ENCODE results near the gene AFF3. TPM values are rescaled to one million over a fixed set of nuclear protein-coding genes. Genes with fewer than 3 reads are reported as not detected.

The AFF3 gene, protein sequence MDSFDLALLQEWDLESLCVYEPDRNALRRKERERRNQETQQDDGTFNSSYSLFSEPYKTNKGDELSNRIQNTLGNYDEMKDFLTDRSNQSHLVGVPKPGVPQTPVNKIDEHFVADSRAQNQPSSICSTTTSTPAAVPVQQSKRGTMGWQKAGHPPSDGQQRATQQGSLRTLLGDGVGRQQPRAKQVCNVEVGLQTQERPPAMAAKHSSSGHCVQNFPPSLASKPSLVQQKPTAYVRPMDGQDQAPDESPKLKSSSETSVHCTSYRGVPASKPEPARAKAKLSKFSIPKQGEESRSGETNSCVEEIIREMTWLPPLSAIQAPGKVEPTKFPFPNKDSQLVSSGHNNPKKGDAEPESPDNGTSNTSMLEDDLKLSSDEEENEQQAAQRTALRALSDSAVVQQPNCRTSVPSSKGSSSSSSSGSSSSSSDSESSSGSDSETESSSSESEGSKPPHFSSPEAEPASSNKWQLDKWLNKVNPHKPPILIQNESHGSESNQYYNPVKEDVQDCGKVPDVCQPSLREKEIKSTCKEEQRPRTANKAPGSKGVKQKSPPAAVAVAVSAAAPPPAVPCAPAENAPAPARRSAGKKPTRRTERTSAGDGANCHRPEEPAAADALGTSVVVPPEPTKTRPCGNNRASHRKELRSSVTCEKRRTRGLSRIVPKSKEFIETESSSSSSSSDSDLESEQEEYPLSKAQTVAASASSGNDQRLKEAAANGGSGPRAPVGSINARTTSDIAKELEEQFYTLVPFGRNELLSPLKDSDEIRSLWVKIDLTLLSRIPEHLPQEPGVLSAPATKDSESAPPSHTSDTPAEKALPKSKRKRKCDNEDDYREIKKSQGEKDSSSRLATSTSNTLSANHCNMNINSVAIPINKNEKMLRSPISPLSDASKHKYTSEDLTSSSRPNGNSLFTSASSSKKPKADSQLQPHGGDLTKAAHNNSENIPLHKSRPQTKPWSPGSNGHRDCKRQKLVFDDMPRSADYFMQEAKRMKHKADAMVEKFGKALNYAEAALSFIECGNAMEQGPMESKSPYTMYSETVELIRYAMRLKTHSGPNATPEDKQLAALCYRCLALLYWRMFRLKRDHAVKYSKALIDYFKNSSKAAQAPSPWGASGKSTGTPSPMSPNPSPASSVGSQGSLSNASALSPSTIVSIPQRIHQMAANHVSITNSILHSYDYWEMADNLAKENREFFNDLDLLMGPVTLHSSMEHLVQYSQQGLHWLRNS (N-terminal part only)
- 26.3 TPM for total RNA-seq

DNA sequence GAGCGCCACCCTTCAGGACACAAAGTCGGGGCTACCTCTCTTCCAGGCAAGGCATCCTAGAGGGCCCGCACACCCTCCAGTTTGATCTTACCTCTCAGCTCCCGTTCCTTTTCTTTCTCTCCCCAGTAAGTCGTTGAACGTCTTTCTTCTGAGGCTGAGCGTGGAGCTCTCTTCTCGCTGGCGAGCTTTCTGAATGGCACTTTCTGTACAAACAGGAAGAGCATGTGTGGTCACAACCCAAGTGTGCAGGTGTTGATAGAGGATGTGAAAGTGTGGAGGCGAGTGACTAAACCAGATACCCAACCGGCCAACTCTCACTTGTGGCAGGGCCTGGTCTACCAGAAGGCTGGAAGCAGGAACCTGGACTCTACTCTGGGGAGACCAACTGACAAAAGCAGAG is at the start of gene AFF3:
AFF3 (minus strand) TSS at position 198 of the 400 bp plus-strand sequence. CDS start 38,136 bp downstream, outside the sequence.

Other genes starting within 250 kb of the AFF3 start
- gene LONRF2, start 179.9 kb upstream of the AFF3 start, total RNA-seq = 90.7 TPM